Mammary epithelial cell (primary cell): Measurements from ENCODE around the gene ZNF555.

Experiments
- CTCF ChIP-seq, 2 donors: IDR thresholded peaks in 1 of 2; conservative IDR thresholded peaks in 1 of 2; 2 replicates each; pipeline ENCODE4 v1.5.1; 2011 to 2012; ENCODE audit warnings: inconsistent platforms in 2 of 2, low read length in 2 of 2, mild to moderate bottlenecking in 2 of 2, control low read depth in 1 of 2, low read depth in 1 of 2; ENCODE audit not compliant: insufficient read depth in 1 of 2; ENCODE audit errors: extremely low read depth in 1 of 2
- EZH2 ChIP-seq: IDR thresholded peaks from 2 replicates; pipeline ENCODE4 v1.6.1; 2012; ENCODE audit warnings: low read length, inconsistent platforms, borderline replicate concordance

GRCh38 chr19:2806736-2807378, 34.4 kb upstream of the ZNF555 start:
- no peak for TF ChIP-seq EZH2
- TF ChIP-seq CTCF (conservative IDR thresholded peaks at IDR 0.05 in 1 of 2, IDR thresholded peaks at IDR 0.05 in 1 of 2; ENCODE audit: extremely low read depth in 1 of 2, insufficient read depth in 1 of 2, low read depth in 1 of 2, low read length in 2 of 2) = no peak
